Liver (tissue), 9 donors: Measurements from ENCODE around the gene MED29. TPM values are rescaled to one million over a fixed set of nuclear protein-coding genes. Genes with fewer than 3 reads are reported as not detected.

Experiments
- DNase-seq: peaks from one replicate; pipeline ENCODE4 v3.0.0-alpha.2; 2017; ENCODE audit warnings: low spot score
- H3K27ac ChIP-seq, 2 donors: one replicate each; pipeline ENCODE4 v1.7.0; 2013; ENCODE audit warnings: inconsistent platforms in 2 of 2, low read length in 2 of 2, control low read depth in 1 of 2, low read depth in 1 of 2, mild to moderate bottlenecking in 1 of 2
- H3K27me3 ChIP-seq, 4 donors: one replicate each; pipeline versions ENCODE4 v1.6.1 to v1.7.0; 2013; ENCODE audit warnings: low read length in 3 of 4, inconsistent platforms in 1 of 4, mild to moderate bottlenecking in 1 of 4, moderate library complexity in 1 of 4; ENCODE audit not compliant: control insufficient read depth in 4 of 4, insufficient read depth in 4 of 4
- H3K36me3 ChIP-seq, 4 donors: one replicate each; pipeline versions ENCODE4 v1.6.1 to v1.7.0; 2013; ENCODE audit warnings: low read length in 3 of 4, mild to moderate bottlenecking in 3 of 4, low read depth in 1 of 4, moderate library complexity in 1 of 4; ENCODE audit not compliant: control insufficient read depth in 4 of 4, insufficient read depth in 3 of 4
- H3K4me1 ChIP-seq, 4 donors: one replicate each; pipeline versions ENCODE4 v1.6.1 to v1.7.0; 2013; ENCODE audit warnings: low read length in 3 of 4, mild to moderate bottlenecking in 3 of 4, moderate library complexity in 1 of 4; ENCODE audit not compliant: control insufficient read depth in 4 of 4, insufficient read depth in 4 of 4
- H3K4me3 ChIP-seq, 3 donors: one replicate each; pipeline versions ENCODE4 v1.6.1 to v1.7.0; 2013; ENCODE audit warnings: low read length in 3 of 3, control low read depth in 1 of 3, low read depth in 1 of 3, mild to moderate bottlenecking in 1 of 3
- H3K9ac ChIP-seq, 2 donors: one replicate each; pipeline ENCODE4 v1.7.0; 2013; ENCODE audit warnings: low read length in 2 of 2, mild to moderate bottlenecking in 2 of 2, moderate library complexity in 2 of 2, control low read depth in 1 of 2, low read depth in 1 of 2
- H3K9me3 ChIP-seq, 4 donors: one replicate each; pipeline versions ENCODE4 v1.6.1 to v1.7.0; 2013; ENCODE audit warnings: low read length in 3 of 4; ENCODE audit not compliant: control insufficient read depth in 4 of 4
- ATF3 ChIP-seq: IDR thresholded peaks from 2 replicates; pipeline ENCODE4 v1.6.1; 2016; ENCODE audit warnings: antibody characterized with exemption
- CTCF ChIP-seq: fragments of 150-350 bp; IDR thresholded peaks from 2 replicates; pipeline ENCODE4 v1.5.1; 2017; ENCODE audit warnings: improper control_type of control experiment, low read depth, low read length; ENCODE audit not compliant: missing input control
- FOXA1 ChIP-seq: IDR thresholded peaks from 2 replicates; pipeline ENCODE4 v1.6.1; 2016; ENCODE audit warnings: antibody characterized with exemption
- FOXA2 ChIP-seq: IDR thresholded peaks from 2 replicates; pipeline ENCODE4 v1.6.1; 2016; ENCODE audit warnings: antibody characterized with exemption
- GABPA ChIP-seq, 2 donors: IDR thresholded peaks in 1 of 2; conservative IDR thresholded peaks in 1 of 2; 2 replicates each; pipeline ENCODE4 v1.6.1; 2016; ENCODE audit warnings: antibody characterized with exemption in 2 of 2, mild to moderate bottlenecking in 1 of 2, moderate library complexity in 1 of 2
- HNF4A ChIP-seq, 2 donors: conservative IDR thresholded peaks; 2 replicates each; pipeline ENCODE4 v1.6.1; 2016; ENCODE audit warnings: antibody characterized with exemption in 2 of 2, mild to moderate bottlenecking in 2 of 2
- HNF4G ChIP-seq: IDR thresholded peaks from 2 replicates; pipeline ENCODE4 v1.6.1; 2016; ENCODE audit warnings: antibody characterized with exemption
- JUND ChIP-seq, 2 donors: IDR thresholded peaks; 2 replicates each; pipeline ENCODE4 v1.6.1; 2016; ENCODE audit warnings: antibody characterized with exemption in 2 of 2
- RAD21 ChIP-seq, 2 donors: IDR thresholded peaks; 2 replicates each; pipeline ENCODE4 v1.6.1; 2016; ENCODE audit warnings: antibody characterized with exemption in 2 of 2, mild to moderate bottlenecking in 2 of 2
- RXRA ChIP-seq, 2 donors: IDR thresholded peaks; 2 replicates each; pipeline ENCODE4 v1.6.1; 2017 to 2018; ENCODE audit warnings: antibody characterized with exemption in 2 of 2, mild to moderate bottlenecking in 1 of 2
- TAF1 ChIP-seq: conservative IDR thresholded peaks from 2 replicates; pipeline ENCODE4 v1.6.1; 2016; ENCODE audit warnings: antibody characterized with exemption, mild to moderate bottlenecking
- WGBS: extraction: QIAGEN DNeasy Blood & Tissue Kit; methylation state at CpG from one replicate; pipeline ENCODE4 v1.1.7; 2013; 5-methylcytosine and 5-hydroxymethylcytosine counted together
- polyA plus RNA-seq, 2 donors: library from polyadenylated mRNA; stranded (reverse) in 1 of 2; unstranded in 1 of 2; fragments of 200-250 nt in 1 of 2; fragments of >200 nt in 1 of 2; fragmentation: Nextera tagmentation in 1 of 2; extraction: Ambion mirVana in 1 of 2; gene quantifications; one replicate each; pipeline versions ENCODE4 v1.2.1 to v1.2.3, GENCODE V29; 2013 to 2015
- total RNA-seq, 2 donors: library from RNA; depleted of rRNA; stranded (reverse); fragments of >200 nt; gene quantifications; one replicate each; pipeline ENCODE4 v1.2.3, GENCODE V29; 2014
- TF ChIP-seq, protein P1 (sequence below): IDR thresholded peaks from 2 replicates; pipeline ENCODE4 v1.6.1; 2016; ENCODE audit warnings: antibody characterized with exemption, mild to moderate bottlenecking
- TF ChIP-seq, protein P2 (sequence below): IDR thresholded peaks from 2 replicates; pipeline ENCODE4 v1.6.1; 2016; ENCODE audit warnings: antibody characterized with exemption
- TF ChIP-seq, protein P3 (sequence below): IDR thresholded peaks from 2 replicates; pipeline ENCODE4 v1.6.1; 2016; ENCODE audit warnings: antibody characterized with exemption
- donor health status: healthy.
- donor health status: healthy.
- donor health status: healthy.
- donor health status: healthy.
- donor health status: healthy.

MED29 gene
- total and polyA plus RNA-seq, 4 donors = 11.0 to 24.2 (median 17.4) TPM

DNA sequence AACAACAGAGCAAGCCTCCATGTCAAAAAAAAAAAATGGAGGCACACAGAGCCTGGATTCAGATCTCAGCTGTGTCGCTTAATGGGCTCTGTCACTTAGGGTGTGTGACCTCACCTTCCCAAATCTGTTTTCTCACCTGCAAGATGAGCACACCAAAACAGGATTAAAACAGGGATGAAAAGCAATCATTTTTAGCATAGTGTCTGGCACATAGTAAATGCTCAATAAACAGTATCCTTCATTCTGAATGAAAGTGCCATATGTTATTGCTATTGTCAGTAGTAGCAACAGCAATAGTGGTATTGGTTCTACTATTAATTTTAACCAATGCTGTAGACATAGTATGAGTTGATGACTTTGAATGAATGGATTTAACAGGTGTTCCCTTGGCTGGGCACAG, 25.6 kb upstream of the MED29 start:
- Histone ChIP-seq H3K9ac (no peak overlapping the region), H3K27me3 (no peaks in the 10 kb centered on the region), H3K4me1 (peaks cover 7 to 19% (median 14%) of the 10 kb centered on the region in 4 donors), H3K9me3 (no peaks in the 10 kb centered on the region), H3K27ac (no peak overlapping the region), H3K4me3 (no peak overlapping the region), H3K36me3 (peaks cover 2 to 29% (median 14%) of the 10 kb centered on the region in 4 donors)
- TF ChIP-seq FOXA1 (no peak), RXRA (IDR thresholded peaks at IDR 0.05) (no peak), RAD21 (IDR thresholded peaks at IDR 0.05) (no peak), GABPA (IDR thresholded peaks at IDR 0.05 in 1 of 2, conservative IDR thresholded peaks at IDR 0.05 in 1 of 2) (no peak), HNF4G (no peak)
- DNase-seq = no peak
- 96% methylated on average over 1 of the region's 1 CpG for WGBS

DNA sequence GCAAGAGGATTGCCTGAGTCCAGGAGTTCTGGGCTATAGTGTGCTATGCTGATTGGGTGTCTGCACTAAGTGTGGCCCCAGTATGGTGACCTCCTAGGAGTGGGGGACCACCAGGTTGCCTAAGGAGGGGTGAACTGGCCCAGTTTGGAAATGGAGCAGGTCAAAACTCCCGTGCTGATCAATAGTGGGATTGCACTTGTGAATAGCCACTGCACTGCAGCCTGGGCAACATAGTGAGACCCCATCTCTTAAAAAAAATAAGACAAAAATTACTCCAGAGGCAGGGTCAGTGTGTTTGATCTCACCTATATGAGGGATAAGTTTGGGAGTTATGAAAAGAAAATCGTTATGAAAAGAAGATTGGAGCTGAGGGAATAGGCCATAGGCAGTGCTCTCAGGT, 22.0 kb upstream of the MED29 start:
- Histone ChIP-seq H3K36me3 (peaks cover 2 to 36% (median 17%) of the 10 kb centered on the region in 4 donors), H3K27me3 (no peaks in the 10 kb centered on the region), H3K9ac (no peak overlapping the region), H3K4me3 (no peak overlapping the region), H3K27ac (no peak overlapping the region), H3K4me1 (peaks cover 3 to 22% (median 19%) of the 10 kb centered on the region in 4 donors), H3K9me3 (no peaks in the 10 kb centered on the region)
- TF ChIP-seq JUND (IDR thresholded peaks at IDR 0.05) (no peak), GABPA (IDR thresholded peaks at IDR 0.05 in 1 of 2, conservative IDR thresholded peaks at IDR 0.05 in 1 of 2) (no peak), FOXA1 (no peak)
- DNase-seq = no peak
- 93% methylated on average over 2 of the region's 2 CpGs for WGBS

- Histone ChIP-seq H3K4me3 (no peak overlapping the region), H3K9ac (no peak overlapping the region), H3K4me1 (peaks cover 6 to 31% (median 27%) of the 10 kb centered on the region in 4 donors), H3K27me3 (no peaks in the 10 kb centered on the region), H3K36me3 (peaks cover 4 to 35% (median 20%) of the 10 kb centered on the region in 4 donors), H3K27ac (no peak overlapping the region), H3K9me3 (no peaks in the 10 kb centered on the region)
- TF ChIP-seq, protein P1, sequence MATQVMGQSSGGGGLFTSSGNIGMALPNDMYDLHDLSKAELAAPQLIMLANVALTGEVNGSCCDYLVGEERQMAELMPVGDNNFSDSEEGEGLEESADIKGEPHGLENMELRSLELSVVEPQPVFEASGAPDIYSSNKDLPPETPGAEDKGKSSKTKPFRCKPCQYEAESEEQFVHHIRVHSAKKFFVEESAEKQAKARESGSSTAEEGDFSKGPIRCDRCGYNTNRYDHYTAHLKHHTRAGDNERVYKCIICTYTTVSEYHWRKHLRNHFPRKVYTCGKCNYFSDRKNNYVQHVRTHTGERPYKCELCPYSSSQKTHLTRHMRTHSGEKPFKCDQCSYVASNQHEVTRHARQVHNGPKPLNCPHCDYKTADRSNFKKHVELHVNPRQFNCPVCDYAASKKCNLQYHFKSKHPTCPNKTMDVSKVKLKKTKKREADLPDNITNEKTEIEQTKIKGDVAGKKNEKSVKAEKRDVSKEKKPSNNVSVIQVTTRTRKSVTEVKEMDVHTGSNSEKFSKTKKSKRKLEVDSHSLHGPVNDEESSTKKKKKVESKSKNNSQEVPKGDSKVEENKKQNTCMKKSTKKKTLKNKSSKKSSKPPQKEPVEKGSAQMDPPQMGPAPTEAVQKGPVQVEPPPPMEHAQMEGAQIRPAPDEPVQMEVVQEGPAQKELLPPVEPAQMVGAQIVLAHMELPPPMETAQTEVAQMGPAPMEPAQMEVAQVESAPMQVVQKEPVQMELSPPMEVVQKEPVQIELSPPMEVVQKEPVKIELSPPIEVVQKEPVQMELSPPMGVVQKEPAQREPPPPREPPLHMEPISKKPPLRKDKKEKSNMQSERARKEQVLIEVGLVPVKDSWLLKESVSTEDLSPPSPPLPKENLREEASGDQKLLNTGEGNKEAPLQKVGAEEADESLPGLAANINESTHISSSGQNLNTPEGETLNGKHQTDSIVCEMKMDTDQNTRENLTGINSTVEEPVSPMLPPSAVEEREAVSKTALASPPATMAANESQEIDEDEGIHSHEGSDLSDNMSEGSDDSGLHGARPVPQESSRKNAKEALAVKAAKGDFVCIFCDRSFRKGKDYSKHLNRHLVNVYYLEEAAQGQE = no peak
- no peak for TF ChIP-seq CTCF
- TF ChIP-seq, protein P2, sequence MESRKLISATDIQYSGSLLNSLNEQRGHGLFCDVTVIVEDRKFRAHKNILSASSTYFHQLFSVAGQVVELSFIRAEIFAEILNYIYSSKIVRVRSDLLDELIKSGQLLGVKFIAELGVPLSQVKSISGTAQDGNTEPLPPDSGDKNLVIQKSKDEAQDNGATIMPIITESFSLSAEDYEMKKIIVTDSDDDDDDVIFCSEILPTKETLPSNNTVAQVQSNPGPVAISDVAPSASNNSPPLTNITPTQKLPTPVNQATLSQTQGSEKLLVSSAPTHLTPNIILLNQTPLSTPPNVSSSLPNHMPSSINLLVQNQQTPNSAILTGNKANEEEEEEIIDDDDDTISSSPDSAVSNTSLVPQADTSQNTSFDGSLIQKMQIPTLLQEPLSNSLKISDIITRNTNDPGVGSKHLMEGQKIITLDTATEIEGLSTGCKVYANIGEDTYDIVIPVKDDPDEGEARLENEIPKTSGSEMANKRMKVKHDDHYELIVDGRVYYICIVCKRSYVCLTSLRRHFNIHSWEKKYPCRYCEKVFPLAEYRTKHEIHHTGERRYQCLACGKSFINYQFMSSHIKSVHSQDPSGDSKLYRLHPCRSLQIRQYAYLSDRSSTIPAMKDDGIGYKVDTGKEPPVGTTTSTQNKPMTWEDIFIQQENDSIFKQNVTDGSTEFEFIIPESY = no peak
- TF ChIP-seq, protein P3, sequence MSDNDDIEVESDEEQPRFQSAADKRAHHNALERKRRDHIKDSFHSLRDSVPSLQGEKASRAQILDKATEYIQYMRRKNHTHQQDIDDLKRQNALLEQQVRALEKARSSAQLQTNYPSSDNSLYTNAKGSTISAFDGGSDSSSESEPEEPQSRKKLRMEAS = no peak
- TF ChIP-seq ATF3 = no peak
- no peak for TF ChIP-seq FOXA2
- no peak for TF ChIP-seq TAF1
- no peak for TF ChIP-seq HNF4A (conservative IDR thresholded peaks at IDR 0.05)
- 96% methylated on average over 5 of the region's 5 CpGs for WGBS
- no peak for DNase-seq
These were observed 20.4 kb upstream of the MED29 start for GRCh38 chr19:39370735-39371134.
